HAP-1 (cell line): ENCODE data around the gene TRPM3.

Source experiments
- DNase-seq, 2 experiments: peaks; one replicate each; pipeline ENCODE4 v3.0.0-alpha.2; 2016 to 2020; ENCODE audit warnings: low spot score in 2 of 2
- H3K27me3 ChIP-seq: fragments of 250-450 bp; sonication (Bioruptor Pico); 2 replicates; pipeline ENCODE4 v1.5.1; 2020; ENCODE audit warnings: low read depth, mild to moderate bottlenecking, moderate library complexity
- H3K36me3 ChIP-seq: fragments of 250-450 bp; sonication (Bioruptor Pico); replicated peaks from 2 replicates; pipeline ENCODE4 v1.5.1; 2020; ENCODE audit warnings: mild to moderate bottlenecking
- H3K4me1 ChIP-seq: fragments of 250-450 bp; sonication (Bioruptor Pico); 2 replicates; pipeline ENCODE4 v1.5.1; 2020; ENCODE audit warnings: mild to moderate bottlenecking
- H3K4me3 ChIP-seq: fragments of 250-450 bp; sonication (Bioruptor Pico); 2 replicates; pipeline ENCODE4 v1.5.1; 2020; ENCODE audit warnings: mild to moderate bottlenecking, moderate library complexity
- H3K9me3 ChIP-seq: fragments of 250-450 bp; sonication (Bioruptor Pico); 2 replicates; pipeline ENCODE4 v1.5.1; 2020; ENCODE audit warnings: mild to moderate bottlenecking, moderate library complexity
- in situ Hi-C: fragments of 300-500 bp; cut with MboI; formaldehyde crosslinking; loops from 3 replicates; pipeline ENCODE4 v1.14.3; 2020; ENCODE audit warnings: low sequenced_read_pairs, inconsistent platforms, mixed read lengths

TRPM3 gene

GRCh38 chr9:70561786-70562395 lies 559.5 kb downstream of the TRPM3 start:
- H3K4me3 ChIP-seq: no peak overlapping the region
- H3K36me3 ChIP-seq: no peaks in the 10 kb centered on the region
- H3K4me1 ChIP-seq: no peaks in the 10 kb centered on the region
- in situ Hi-C loops: no loop called here
- H3K27me3 ChIP-seq: no peaks in the 10 kb centered on the region
- DNase-seq: no peak
- no peaks in the 10 kb centered on the region for H3K9me3 ChIP-seq

GRCh38 chr9:70561111-70561510 lies 560.3 kb downstream of the TRPM3 start:
- Histone ChIP-seq H3K9me3 (no peaks in the 10 kb centered on the region), H3K4me3 (no peak overlapping the region), H3K27me3 (no peaks in the 10 kb centered on the region), H3K36me3 (no peaks in the 10 kb centered on the region), H3K4me1 (no peaks in the 10 kb centered on the region)
- in situ Hi-C loops: no loop called here
- DNase-seq: no peak

GRCh38 chr9:70559102-70559501 lies 562.3 kb downstream of the TRPM3 start:
- in situ Hi-C loops: no loop called here
- Histone ChIP-seq H3K27me3 (no peaks in the 10 kb centered on the region), H3K4me1 (peaks cover 2% of the 10 kb centered on the region; the same call in 1 of the 2 replicates), H3K9me3 (no peaks in the 10 kb centered on the region), H3K4me3 (no peak overlapping the region), H3K36me3 (no peaks in the 10 kb centered on the region)
- no peak for DNase-seq

GRCh38 chr9:70557661-70558369 lies 563.6 kb downstream of the TRPM3 start:
- H3K27me3 ChIP-seq: no peaks in the 10 kb centered on the region
- in situ Hi-C loops: no loop called here
- H3K9me3 ChIP-seq: no peaks in the 10 kb centered on the region
- peaks cover 4% of the 10 kb centered on the region; the same call in 1 of the 2 replicates for H3K4me1 ChIP-seq
- H3K36me3 ChIP-seq: no peaks in the 10 kb centered on the region
- DNase-seq: no peak
- no peak overlapping the region for H3K4me3 ChIP-seq

GRCh38 chr9:70556771-70557170 lies 564.6 kb downstream of the TRPM3 start:
- in situ Hi-C loops: no loop called here
- peaks cover 4% of the 10 kb centered on the region; the same call in 1 of the 2 replicates for H3K4me1 ChIP-seq

GRCh38 chr9:70554881-70555280 lies 566.5 kb downstream of the TRPM3 start:
- Histone ChIP-seq H3K27me3 (no peaks in the 10 kb centered on the region), H3K4me1 (peaks cover 4% of the 10 kb centered on the region; the same call in 1 of the 2 replicates), H3K9me3 (no peaks in the 10 kb centered on the region), H3K4me3 (no peak overlapping the region), H3K36me3 (no peaks in the 10 kb centered on the region)
- in situ Hi-C loops: no loop called here
- DNase-seq: no peak

More at GRCh38 chr9:70556771-70557170, 564.6 kb downstream of the TRPM3 start:
- Histone ChIP-seq H3K27me3 (no peaks in the 10 kb centered on the region), H3K9me3 (no peaks in the 10 kb centered on the region), H3K4me3 (no peak overlapping the region), H3K36me3 (no peaks in the 10 kb centered on the region)
- DNase-seq: no peak

GRCh38 chr9:70553707-70554673 lies 567.4 kb downstream of the TRPM3 start:
- Histone ChIP-seq H3K4me3 (no peak overlapping the region), H3K27me3 (no peaks in the 10 kb centered on the region), H3K4me1 (peaks cover 4% of the 10 kb centered on the region; the same call in 1 of the 2 replicates), H3K9me3 (no peaks in the 10 kb centered on the region), H3K36me3 (no peaks in the 10 kb centered on the region)
- no peak for DNase-seq
- in situ Hi-C loops: no loop called here

- Histone ChIP-seq H3K9me3 (no peaks in the 10 kb centered on the region), H3K4me3 (no peak overlapping the region), H3K4me1 (peaks cover 4% of the 10 kb centered on the region; the same call in 1 of the 2 replicates), H3K36me3 (no peaks in the 10 kb centered on the region), H3K27me3 (no peaks in the 10 kb centered on the region)
- DNase-seq: no peak
- in situ Hi-C loops: no loop called here
Observed at GRCh38 chr9:70552561-70552960, 568.9 kb downstream of the TRPM3 start.

GRCh38 chr9:70551801-70552200 lies 569.6 kb downstream of the TRPM3 start:
- Histone ChIP-seq H3K36me3 (no peaks in the 10 kb centered on the region), H3K4me1 (peaks cover 4% of the 10 kb centered on the region; the same call in 1 of the 2 replicates), H3K9me3 (no peaks in the 10 kb centered on the region), H3K4me3 (no peak overlapping the region), H3K27me3 (no peaks in the 10 kb centered on the region)
- in situ Hi-C loops: no loop called here
- no peak for DNase-seq

GRCh38 chr9:70551396-70551795 lies 570.0 kb downstream of the TRPM3 start:
- H3K9me3 ChIP-seq: no peaks in the 10 kb centered on the region
- peaks cover 6% of the 10 kb centered on the region; the same call in 1 of the 2 replicates for H3K4me1 ChIP-seq
- H3K27me3 ChIP-seq: no peaks in the 10 kb centered on the region
- no peaks in the 10 kb centered on the region for H3K36me3 ChIP-seq
- no peak overlapping the region for H3K4me3 ChIP-seq
- no peak for DNase-seq
- in situ Hi-C loops: no loop called here

GRCh38 chr9:70549926-70550325 lies 571.5 kb downstream of the TRPM3 start:
- no peaks in the 10 kb centered on the region for H3K36me3 ChIP-seq
- in situ Hi-C loops: no loop called here
- H3K4me3 ChIP-seq: no peak overlapping the region
- H3K4me1 ChIP-seq: peaks cover 6% of the 10 kb centered on the region; the same call in 1 of the 2 replicates
- no peak for DNase-seq
- H3K27me3 ChIP-seq: no peaks in the 10 kb centered on the region
- no peaks in the 10 kb centered on the region for H3K9me3 ChIP-seq

GRCh38 chr9:70542311-70542931 lies 579.0 kb downstream of the TRPM3 start:
- no peaks in the 10 kb centered on the region for H3K36me3 ChIP-seq
- no peak overlapping the region for H3K4me3 ChIP-seq
- peaks cover 2% of the 10 kb centered on the region; the same call in 1 of the 2 replicates for H3K4me1 ChIP-seq
- in situ Hi-C loops: no loop called here
- H3K9me3 ChIP-seq: no peaks in the 10 kb centered on the region
- DNase-seq: no peak
- no peaks in the 10 kb centered on the region for H3K27me3 ChIP-seq

GRCh38 chr9:70540016-70540415 lies 581.4 kb downstream of the TRPM3 start:
- no peak for DNase-seq
- Histone ChIP-seq H3K4me1 (no peaks in the 10 kb centered on the region), H3K36me3 (no peaks in the 10 kb centered on the region), H3K4me3 (no peak overlapping the region), H3K27me3 (no peaks in the 10 kb centered on the region), H3K9me3 (no peaks in the 10 kb centered on the region)
- in situ Hi-C loops: no loop called here
